ENCODE results near the gene TBC1D8.

TBC1D8 gene

GRCh38 chr2:101135412-101136296, 15.5 kb downstream of the TBC1D8 start:
- no peak for FAIRE-seq

GRCh38 chr2:101133492-101134100, 17.6 kb downstream of the TBC1D8 start:
- no peak for FAIRE-seq

GRCh38 chr2:101132202-101132601, 19.0 kb downstream of the TBC1D8 start:
- FAIRE-seq, result no peak

GRCh38 chr2:101130081-101130480, 21.1 kb downstream of the TBC1D8 start:
- no peak for FAIRE-seq

GRCh38 chr2:101127319-101128056, 23.7 kb downstream of the TBC1D8 start:
- FAIRE-seq, result no peak

- FAIRE-seq, result no peak
Measured at GRCh38 chr2:101125808-101126207, 25.4 kb downstream of the TBC1D8 start.

GRCh38 chr2:101125374-101125773, 25.8 kb downstream of the TBC1D8 start:
- no peak for FAIRE-seq

GRCh38 chr2:101124643-101125366, 26.4 kb downstream of the TBC1D8 start:
- no peak for FAIRE-seq

GRCh38 chr2:101123795-101124471, 27.2 kb downstream of the TBC1D8 start:
- no peak for FAIRE-seq

GRCh38 chr2:101121174-101121573, 30.0 kb downstream of the TBC1D8 start:
- no peak for FAIRE-seq

- no peak for FAIRE-seq
Measured at GRCh38 chr2:101120124-101120996, 30.8 kb downstream of the TBC1D8 start.

- no peak for FAIRE-seq
Measured at GRCh38 chr2:101119431-101119830, 31.8 kb downstream of the TBC1D8 start.

GRCh38 chr2:101116841-101117552, 34.2 kb downstream of the TBC1D8 start:
- no peak for FAIRE-seq

GRCh38 chr2:101116348-101116747, 34.8 kb downstream of the TBC1D8 start:
- no peak for FAIRE-seq

- FAIRE-seq, result no peak
Measured at GRCh38 chr2:101115664-101116063, 35.5 kb downstream of the TBC1D8 start.

GRCh38 chr2:101114815-101115214, 36.4 kb downstream of the TBC1D8 start:
- no peak for FAIRE-seq

GRCh38 chr2:101114268-101114783, 36.9 kb downstream of the TBC1D8 start:
- no peak for FAIRE-seq

- no peak for FAIRE-seq
Measured at GRCh38 chr2:101113441-101114267, 37.5 kb downstream of the TBC1D8 start.

- no peak for FAIRE-seq
Measured at GRCh38 chr2:101112772-101113157, 38.4 kb downstream of the TBC1D8 start.

Data from colon (tissue), 2 donors.